Kidney (tissue), 14 donors: ENCODE measurements around the gene ATOSB. TPM values are rescaled to one million over a fixed set of nuclear protein-coding genes. Genes with fewer than 3 reads are reported as not detected.
"Not testable (repeated sequence)": the region's sequence is repeated elsewhere in the genome, so short reads cannot be mapped to it uniquely, and the experiment has no call there.

Experiments
- DNase-seq, 5 donors: peaks; one replicate each; pipeline ENCODE4 v3.0.0-alpha.2; 2013 to 2020
- FAIRE-seq: peaks from 2 replicates; lab custom pipeline; 2012; peaks lifted over from hg19 to GRCh38; lab: Jason Lieb, UNC
- H3K27ac ChIP-seq, 2 donors: one replicate each; pipeline ENCODE4 v1.7.0; 2013; ENCODE audit warnings: low read depth in 2 of 2, low read length in 2 of 2, inconsistent platforms in 1 of 2
- H3K27me3 ChIP-seq: one replicate; pipeline ENCODE4 v1.7.1; 2013; ENCODE audit warnings: low read length, inconsistent platforms; ENCODE audit not compliant: control insufficient read depth, insufficient read depth
- H3K36me3 ChIP-seq, 3 donors: one replicate each; pipeline versions ENCODE4 v1.7.0 to v1.7.1; 2013; ENCODE audit warnings: low read length in 3 of 3, control low read depth in 1 of 3, inconsistent platforms in 1 of 3; ENCODE audit not compliant: insufficient read depth in 3 of 3, control insufficient read depth in 2 of 3
- H3K4me1 ChIP-seq, 3 donors: one replicate each; pipeline versions ENCODE4 v1.7.0 to v1.7.1; 2013; ENCODE audit warnings: low read length in 3 of 3, inconsistent platforms in 1 of 3, low read depth in 1 of 3; ENCODE audit not compliant: control insufficient read depth in 2 of 3, insufficient read depth in 2 of 3
- H3K4me3 ChIP-seq, 3 donors: one replicate each; pipeline versions ENCODE4 v1.7.0 to v1.8.1; 2013; ENCODE audit warnings: low read length in 3 of 3, control low read depth in 1 of 3, inconsistent platforms in 1 of 3
- H3K9ac ChIP-seq, 3 donors: one replicate each; pipeline versions ENCODE4 v1.7.0 to v1.7.1; 2013; ENCODE audit warnings: low read length in 3 of 3, control low read depth in 1 of 3, inconsistent platforms in 1 of 3
- H3K9me3 ChIP-seq, 3 donors: one replicate each; pipeline versions ENCODE4 v1.7.0 to v1.7.1; 2013; ENCODE audit warnings: low read length in 3 of 3, control low read depth in 1 of 3, inconsistent platforms in 1 of 3; ENCODE audit not compliant: control insufficient read depth in 2 of 3, insufficient read depth in 1 of 3
- intact Hi-C: fragments of 100-400 bp; cut with DNase I; formaldehyde crosslinking; loops from one replicate; pipeline ENCODE4 v1.11.1; 2022
- polyA plus RNA-seq: library from polyadenylated mRNA; stranded (reverse); fragments of 350-450 nt; fragmentation: Illumina TruSeq; extraction: RNeasy Lipid Tissue Mini Kit (QIAGEN cat#74804); gene quantifications from one replicate; pipeline ENCODE4 v1.2.3, GENCODE V29; 2014; ENCODE audit warnings: low read depth, low replicate concordance; ENCODE audit not compliant: insufficient read depth
- total RNA-seq: library from RNA; stranded (reverse); fragmentation: NEBNext Ultra II Directional; extraction: Animal tissue kit (Norgen Biotek cat#: 25700); gene quantifications from one replicate; pipeline ENCODE4 v1.2.1, GENCODE V29; 2021
- TF ChIP-seq, protein P1 (sequence below): IDR thresholded peaks from 3 replicates; pipeline ENCODE4 v1.5.1; 2012; ENCODE audit warnings: mild to moderate bottlenecking, moderate library complexity, borderline replicate concordance; ENCODE audit not compliant: insufficient read depth; ENCODE audit errors: extremely low read depth
- donor health status: control.
- donor health status: control.
- donor health status: control.
- donor health status: control.
- donor health status: control.
- donor health status: DM: yes; HTN: yes; CAD: no.
- donor health status: Normal renal cell carcinoma (clear cell type).

Gene ATOSB
- total and polyA plus RNA-seq, 2 donors from 2014 or later, result 18.6 to 19.5 TPM

DNA sequence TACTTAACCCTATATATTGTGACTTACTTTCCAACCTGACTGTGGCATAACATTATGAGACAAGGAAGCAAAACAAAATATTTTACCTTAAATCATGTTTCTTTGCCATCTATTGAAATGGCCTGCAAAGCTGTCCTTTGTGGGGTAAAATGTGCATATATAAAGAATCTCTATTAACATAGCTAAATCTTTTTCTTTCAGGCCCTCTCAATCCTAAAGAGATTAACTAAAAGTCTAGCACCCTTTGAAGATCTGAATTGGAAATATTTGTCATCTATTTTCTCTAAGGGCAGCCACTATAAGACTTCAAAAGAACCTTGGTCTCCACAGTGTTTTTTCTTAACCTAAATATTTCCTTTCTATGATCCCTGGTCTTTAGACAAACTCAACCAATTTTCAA, 41.1 kb upstream of the ATOSB start:
- Histone ChIP-seq H3K27me3 (no peaks in the 10 kb centered on the region), H3K4me1 (no peaks in the 10 kb centered on the region), H3K36me3 (no peaks in the 10 kb centered on the region), H3K27ac (no peak overlapping the region), H3K9me3 (no peaks in the 10 kb centered on the region), H3K9ac (no peak overlapping the region), H3K4me3 (no peak overlapping the region)
- TF ChIP-seq, protein P1, sequence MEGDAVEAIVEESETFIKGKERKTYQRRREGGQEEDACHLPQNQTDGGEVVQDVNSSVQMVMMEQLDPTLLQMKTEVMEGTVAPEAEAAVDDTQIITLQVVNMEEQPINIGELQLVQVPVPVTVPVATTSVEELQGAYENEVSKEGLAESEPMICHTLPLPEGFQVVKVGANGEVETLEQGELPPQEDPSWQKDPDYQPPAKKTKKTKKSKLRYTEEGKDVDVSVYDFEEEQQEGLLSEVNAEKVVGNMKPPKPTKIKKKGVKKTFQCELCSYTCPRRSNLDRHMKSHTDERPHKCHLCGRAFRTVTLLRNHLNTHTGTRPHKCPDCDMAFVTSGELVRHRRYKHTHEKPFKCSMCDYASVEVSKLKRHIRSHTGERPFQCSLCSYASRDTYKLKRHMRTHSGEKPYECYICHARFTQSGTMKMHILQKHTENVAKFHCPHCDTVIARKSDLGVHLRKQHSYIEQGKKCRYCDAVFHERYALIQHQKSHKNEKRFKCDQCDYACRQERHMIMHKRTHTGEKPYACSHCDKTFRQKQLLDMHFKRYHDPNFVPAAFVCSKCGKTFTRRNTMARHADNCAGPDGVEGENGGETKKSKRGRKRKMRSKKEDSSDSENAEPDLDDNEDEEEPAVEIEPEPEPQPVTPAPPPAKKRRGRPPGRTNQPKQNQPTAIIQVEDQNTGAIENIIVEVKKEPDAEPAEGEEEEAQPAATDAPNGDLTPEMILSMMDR, result no peak
- intact Hi-C loops, result no loop called here
- no peak for FAIRE-seq
- no peak for DNase-seq

DNA sequence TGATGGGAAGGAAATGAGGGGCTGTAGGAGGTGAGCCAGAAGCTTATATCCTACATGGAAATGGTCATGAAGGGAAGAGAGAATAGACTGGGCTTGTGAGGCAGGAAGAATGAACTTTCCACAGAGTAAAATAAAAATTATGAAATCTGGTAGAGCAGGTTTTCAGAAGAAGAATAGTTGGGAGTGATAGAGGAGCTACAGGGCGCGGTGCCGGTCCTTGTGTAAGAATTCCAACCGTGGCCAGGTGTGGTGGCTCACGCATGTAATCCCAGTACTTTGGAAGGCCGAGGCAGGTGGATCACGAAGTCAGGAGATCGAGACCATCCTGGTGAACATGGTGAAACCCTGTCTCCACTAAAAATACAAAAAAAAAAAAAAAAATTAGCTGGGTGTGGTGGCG, 37.3 kb upstream of the ATOSB start:
- no peak for FAIRE-seq

DNA sequence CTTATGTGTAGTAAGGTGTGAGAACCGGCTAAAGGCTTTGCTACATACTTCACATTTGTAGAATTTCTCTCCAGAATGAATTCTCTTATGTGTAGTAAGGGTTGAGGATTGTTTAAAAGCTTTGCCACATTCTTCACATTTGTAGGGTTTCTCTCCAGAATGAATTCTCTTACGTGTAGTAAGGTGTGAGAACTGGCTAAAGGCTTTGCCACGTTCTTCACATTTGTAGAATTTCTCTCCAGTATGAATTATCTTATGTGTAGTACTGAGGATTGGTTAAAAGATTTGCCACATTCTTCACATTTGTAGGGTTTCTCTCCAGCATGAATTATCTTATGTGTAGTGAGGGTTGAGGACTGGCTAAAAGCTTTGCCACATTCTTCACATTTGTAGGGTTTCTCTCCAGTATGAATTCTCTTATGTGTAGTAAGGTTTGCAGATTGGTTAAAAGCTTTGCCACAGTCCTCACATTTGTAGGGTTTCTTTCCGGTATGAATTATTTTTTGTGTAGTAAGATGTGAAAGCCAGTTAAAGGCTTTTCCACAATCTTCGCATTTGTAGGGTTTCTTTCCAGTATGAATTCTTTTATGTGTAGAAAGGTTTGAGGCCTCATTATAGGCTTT, 32.4 kb upstream of the ATOSB start:
- H3K36me3 ChIP-seq, H3K27me3 ChIP-seq, intact Hi-C loops, H3K4me3 ChIP-seq, H3K4me1 ChIP-seq, DNase-seq, FAIRE-seq, H3K27ac ChIP-seq, H3K9ac ChIP-seq: not testable (repeated sequence)
- peaks cover 0 to 12% (median 0%) of the 10 kb centered on the region in 3 donors for H3K9me3 ChIP-seq

More for the DNA sequence above, 37.3 kb upstream of the ATOSB start:
- TF ChIP-seq, protein P1, result no peak
- DNase-seq, result no peak
- Histone ChIP-seq H3K27me3 (no peaks in the 10 kb centered on the region), H3K9ac (no peak overlapping the region), H3K27ac (no peak overlapping the region), H3K4me1 (no peaks in the 10 kb centered on the region), H3K9me3 (peaks cover 0 to 8% (median 0%) of the 10 kb centered on the region in 3 donors), H3K4me3 (no peak overlapping the region), H3K36me3 (no peaks in the 10 kb centered on the region)
- intact Hi-C loops, result no loop called here

DNA sequence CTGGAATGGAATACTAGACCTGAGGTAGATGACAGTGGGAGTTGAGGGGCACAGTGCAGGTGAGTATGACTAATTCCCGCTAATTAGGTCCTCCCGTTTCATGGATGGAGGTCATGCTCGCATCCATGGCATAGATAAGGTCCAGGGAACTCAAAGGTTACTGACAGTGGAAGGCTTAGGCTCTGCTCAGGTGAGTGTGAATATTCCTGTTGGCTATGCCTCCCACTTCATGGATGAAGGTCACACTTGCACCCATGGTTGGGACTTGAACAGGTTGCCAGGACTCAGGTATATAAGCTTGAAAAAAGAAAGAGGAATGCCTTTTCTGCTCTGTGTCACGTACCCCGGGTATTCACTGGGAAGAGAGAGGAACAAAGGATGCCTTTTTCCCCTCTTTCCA, 26.4 kb upstream of the ATOSB start:
- FAIRE-seq, result no peak
- H3K9me3 ChIP-seq, result peaks cover 0 to 20% (median 0%) of the 10 kb centered on the region in 3 donors

More for the DNA sequence above, 26.4 kb upstream of the ATOSB start:
- Histone ChIP-seq H3K9ac (no peak overlapping the region), H3K27ac (no peak overlapping the region), H3K36me3 (no peaks in the 10 kb centered on the region), H3K4me1 (no peaks in the 10 kb centered on the region), H3K27me3 (no peaks in the 10 kb centered on the region), H3K4me3 (no peak overlapping the region)
- no peak for DNase-seq
- TF ChIP-seq, protein P1, result no peak
- intact Hi-C loops, result no loop called here
